H7 (cell line): ENCODE results near the gene FGF14. TPM values are rescaled to one million over a fixed set of nuclear protein-coding genes. Genes with fewer than 3 reads are reported as not detected.

ENCODE experiments used
- DNase-seq: peaks from one replicate; pipeline ENCODE4 v3.0.0; 2012
- H3K27me3 ChIP-seq: 2 replicates; pipeline ENCODE4 v1.6.0; 2011; ENCODE audit warnings: mild to moderate bottlenecking, low read length; ENCODE audit not compliant: control insufficient read depth, insufficient read depth
- H3K36me3 ChIP-seq: replicated peaks from 2 replicates; pipeline ENCODE4 v1.5.1; 2011; ENCODE audit warnings: low read length; ENCODE audit not compliant: control insufficient read depth, insufficient read depth
- H3K4me3 ChIP-seq: 2 replicates; pipeline ENCODE4 v1.5.1; 2011; ENCODE audit warnings: low read depth, mild to moderate bottlenecking, control low read depth, low read length, moderate library complexity; ENCODE audit not compliant: insufficient read depth
- total RNA-seq: library from RNA; depleted of rRNA; stranded (reverse); fragments of >200 nt; shearing (Covaris generic); gene quantifications from 2 replicates; pipeline ENCODE4 v1.2.3, GENCODE V29; 2014

Gene FGF14
- total RNA-seq, 1 experiment from 2014 or later, result 0.73 TPM

DNA sequence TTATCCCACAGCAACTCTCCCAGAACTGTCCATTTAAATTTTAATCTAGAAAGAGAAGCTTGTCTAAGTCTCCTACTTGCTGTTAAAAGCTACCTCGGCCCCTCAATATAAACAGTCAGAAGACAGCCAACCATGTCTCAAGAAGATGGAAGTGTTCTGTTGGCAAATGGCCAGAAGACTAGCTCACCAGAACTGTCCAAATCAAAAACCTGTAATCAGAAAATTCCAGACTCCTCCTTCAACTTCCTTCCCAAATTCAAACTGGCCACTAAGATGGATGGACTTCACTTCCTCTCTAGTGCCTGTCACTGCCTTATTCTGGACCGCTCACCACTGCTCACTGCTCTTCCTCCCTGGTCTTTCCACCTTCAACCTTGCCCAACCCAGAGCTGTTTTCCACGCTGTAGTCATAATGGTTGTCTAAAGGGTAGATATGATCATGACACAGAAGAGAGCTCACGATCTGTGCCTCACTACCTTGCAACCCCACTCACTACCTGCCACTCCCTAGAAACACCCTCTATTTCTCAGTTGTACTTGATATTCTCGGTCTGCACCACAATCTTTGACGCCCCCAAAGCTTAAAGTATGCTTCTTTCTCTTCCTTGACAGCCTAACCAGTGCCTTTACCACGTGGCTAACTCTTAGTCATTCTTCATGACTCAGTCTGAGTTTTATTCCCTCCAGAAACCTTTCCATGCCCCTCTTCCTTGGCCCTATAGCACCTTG, 9.2 kb downstream of the FGF14 start:
- no peaks in the 10 kb centered on the region for H3K27me3 ChIP-seq
- no peak overlapping the region for H3K4me3 ChIP-seq
- DNase-seq, result no peak
- H3K36me3 ChIP-seq, result no peaks in the 10 kb centered on the region

DNA sequence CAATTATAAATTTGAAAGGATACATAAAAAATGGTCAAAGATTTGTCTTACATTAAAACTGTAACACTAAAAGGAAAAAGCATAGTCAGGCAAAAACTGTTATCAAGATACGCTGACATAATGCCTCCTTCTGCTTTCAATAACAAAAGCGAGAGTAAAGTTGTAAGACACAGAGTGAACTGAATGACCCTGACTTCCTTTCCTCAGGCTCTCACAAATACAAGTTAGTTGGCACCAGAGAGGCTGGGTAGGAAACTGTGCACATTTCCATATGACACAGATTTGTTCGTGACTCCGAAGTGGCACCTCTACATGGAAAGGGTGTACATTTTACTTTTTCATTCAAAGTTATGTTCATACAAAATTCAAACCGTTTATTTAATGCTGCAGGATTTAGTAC, 15.4 kb downstream of the FGF14 start:
- Histone ChIP-seq H3K4me3 (no peak overlapping the region), H3K36me3 (no peaks in the 10 kb centered on the region), H3K27me3 (no peaks in the 10 kb centered on the region)
- no peak for DNase-seq

DNA sequence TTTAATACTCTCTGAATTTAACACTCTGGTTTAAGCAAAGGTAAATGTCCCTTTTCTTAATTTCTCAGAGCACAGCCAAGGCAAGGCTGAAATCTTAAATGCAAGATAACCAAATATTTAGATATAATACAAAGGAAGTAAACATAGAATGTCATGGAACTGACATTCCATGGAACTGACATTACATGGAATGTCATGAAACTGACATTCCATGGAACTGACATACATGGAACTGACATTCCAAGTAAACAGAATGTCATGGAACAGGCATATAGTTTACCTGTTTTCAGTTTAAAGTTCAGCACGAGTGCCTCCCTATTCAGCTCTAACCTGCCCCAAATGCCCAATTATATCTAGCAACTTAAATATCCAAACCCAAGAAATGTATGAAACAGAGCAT, 21.8 kb downstream of the FGF14 start:
- Histone ChIP-seq H3K27me3 (no peaks in the 10 kb centered on the region), H3K36me3 (no peaks in the 10 kb centered on the region), H3K4me3 (no peak overlapping the region)
- DNase-seq, result no peak

DNA sequence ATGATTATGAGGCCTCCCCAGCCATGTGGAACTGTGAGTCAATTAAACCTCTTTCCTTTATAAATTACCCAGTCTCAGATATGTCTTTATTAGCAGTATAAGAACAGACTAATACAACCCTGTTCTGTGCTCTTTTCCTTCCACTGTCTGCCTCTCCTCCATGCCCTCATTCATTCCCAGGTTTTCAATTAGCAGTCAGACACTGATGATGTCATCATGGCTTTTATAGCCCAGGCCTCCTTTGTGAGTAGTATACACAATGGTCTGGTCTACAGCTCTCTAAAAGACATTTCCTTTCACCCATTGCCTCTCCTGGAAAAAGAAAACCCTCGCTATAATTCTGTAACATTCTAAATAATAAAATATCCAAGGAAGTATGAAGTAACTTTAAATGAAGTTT, 25.5 kb downstream of the FGF14 start:
- Histone ChIP-seq H3K27me3 (no peaks in the 10 kb centered on the region), H3K36me3 (no peaks in the 10 kb centered on the region), H3K4me3 (no peak overlapping the region)
- no peak for DNase-seq

DNA sequence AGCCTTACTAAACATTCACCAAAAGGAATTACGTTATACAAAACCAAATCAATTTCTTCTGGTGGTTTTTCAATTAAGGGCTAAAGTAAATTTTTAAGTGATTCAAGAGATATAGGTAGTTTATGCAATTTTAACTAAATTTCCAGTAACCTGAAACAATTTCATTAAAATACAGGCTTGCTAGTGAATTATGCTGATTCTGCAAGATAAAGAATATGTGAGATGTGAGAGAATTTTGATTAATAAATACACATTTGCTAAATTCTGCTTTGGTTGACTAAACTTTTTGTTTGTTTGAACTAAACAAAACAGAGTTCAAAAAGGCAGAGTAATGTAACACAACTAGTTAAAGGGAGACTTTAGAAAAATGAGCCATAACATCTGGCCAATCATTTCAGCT, 27.1 kb downstream of the FGF14 start:
- H3K4me3 ChIP-seq, result no peak overlapping the region
- no peak for DNase-seq
- H3K27me3 ChIP-seq, result no peaks in the 10 kb centered on the region
- H3K36me3 ChIP-seq, result no peaks in the 10 kb centered on the region

DNA sequence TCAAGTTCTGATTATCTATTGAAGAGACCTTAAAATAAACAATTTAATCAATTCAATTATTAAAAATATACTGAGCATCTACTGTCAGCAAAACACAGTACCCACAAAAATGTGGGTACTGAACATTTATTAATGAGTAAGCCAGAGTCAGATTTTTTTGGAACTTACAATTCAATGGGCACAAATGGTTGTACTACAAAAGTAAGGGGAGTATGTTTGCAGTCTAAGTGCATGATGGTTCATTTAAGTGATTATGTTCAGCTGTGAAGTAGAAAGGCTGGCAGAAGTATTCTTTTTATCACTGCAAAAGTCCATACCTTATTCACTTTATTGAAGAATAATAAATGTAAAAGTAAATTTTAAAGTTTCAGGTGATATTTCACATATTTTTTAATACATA, 27.6 kb downstream of the FGF14 start:
- Histone ChIP-seq H3K4me3 (no peak overlapping the region), H3K27me3 (no peaks in the 10 kb centered on the region), H3K36me3 (no peaks in the 10 kb centered on the region)
- DNase-seq, result no peak

DNA sequence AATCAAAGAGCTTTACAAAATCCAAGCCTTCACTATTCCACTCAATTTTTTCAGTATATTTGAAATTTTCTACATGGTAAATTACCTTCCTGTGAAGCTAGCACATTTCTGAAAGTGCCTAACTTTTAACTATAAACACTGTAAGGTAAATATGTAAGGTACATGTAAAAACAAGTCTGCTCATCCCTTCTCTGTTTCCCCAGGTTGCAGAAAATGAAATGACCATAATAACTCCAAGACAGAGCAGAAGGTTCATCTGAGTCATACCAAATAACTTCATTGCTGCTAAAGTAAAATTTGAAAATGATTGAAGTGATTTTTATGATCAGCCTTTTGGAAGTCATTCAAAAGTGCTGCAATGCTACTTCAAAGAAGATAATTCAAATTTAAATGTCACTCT, 28.6 kb downstream of the FGF14 start:
- no peaks in the 10 kb centered on the region for H3K36me3 ChIP-seq
- H3K4me3 ChIP-seq, result no peak overlapping the region
- DNase-seq, result no peak
- no peaks in the 10 kb centered on the region for H3K27me3 ChIP-seq

DNA sequence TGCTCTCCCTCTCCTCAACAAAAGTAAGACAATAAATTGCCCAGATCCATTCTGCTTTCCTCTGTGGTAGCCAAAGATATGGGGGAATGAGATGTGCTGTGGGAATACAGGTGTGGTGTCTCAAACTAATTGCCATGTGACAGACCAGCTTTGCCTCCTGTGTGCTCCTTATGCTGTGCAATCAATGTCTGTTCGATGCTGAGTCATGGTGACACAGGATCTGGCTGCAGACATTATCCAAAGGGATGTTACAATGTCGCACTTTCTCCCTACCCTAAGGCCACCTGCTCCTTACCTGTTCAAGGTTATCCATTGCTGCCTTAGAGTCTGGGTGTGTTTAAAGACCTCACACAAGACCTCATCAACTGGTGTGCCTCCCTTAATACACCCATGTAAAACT, 32.5 kb downstream of the FGF14 start:
- no peaks in the 10 kb centered on the region for H3K27me3 ChIP-seq
- no peak for DNase-seq
- no peak overlapping the region for H3K4me3 ChIP-seq
- no peaks in the 10 kb centered on the region for H3K36me3 ChIP-seq

DNA sequence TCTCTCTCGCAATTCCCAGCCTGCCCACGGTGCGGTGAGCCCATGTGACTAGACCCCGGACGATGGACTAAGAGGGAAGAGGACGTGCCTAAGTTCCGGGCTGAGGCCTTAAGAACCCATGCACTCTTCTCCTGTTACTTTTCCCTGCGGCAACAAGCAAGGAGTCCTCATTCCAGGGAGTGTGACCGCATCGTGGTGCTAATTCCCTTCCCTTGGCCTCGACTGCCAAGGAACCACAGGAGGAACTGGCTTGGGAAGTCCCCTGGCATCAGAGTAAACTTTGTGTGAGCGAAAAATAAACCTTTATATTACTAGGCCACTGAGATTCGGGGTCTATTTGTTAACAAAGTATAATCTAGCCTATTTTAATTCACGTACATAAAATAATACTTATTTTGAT, 34.0 kb downstream of the FGF14 start:
- H3K27me3 ChIP-seq, result no peaks in the 10 kb centered on the region
- no peak overlapping the region for H3K4me3 ChIP-seq
- DNase-seq, result no peak
- H3K36me3 ChIP-seq, result no peaks in the 10 kb centered on the region

DNA sequence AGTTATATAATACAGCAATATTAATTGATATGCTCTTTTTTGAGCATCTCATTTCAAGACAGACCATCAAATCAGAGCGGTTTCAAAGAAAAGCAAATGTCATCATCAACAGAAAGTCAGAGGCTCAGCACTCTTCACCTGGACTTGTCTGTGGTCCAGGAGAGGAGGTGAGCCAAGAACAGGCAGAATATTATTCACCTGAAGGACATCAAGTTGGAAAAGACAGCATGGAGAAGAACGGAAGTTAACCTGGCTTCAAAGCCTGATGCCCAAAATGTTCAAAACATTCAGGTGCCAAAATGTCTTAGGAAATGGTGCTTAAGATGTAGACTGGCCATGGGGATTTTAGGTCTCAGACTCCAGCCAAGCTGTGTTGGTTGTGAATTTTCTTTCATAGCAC, 40.7 kb downstream of the FGF14 start:
- no peak overlapping the region for H3K4me3 ChIP-seq
- H3K36me3 ChIP-seq, result no peaks in the 10 kb centered on the region
- H3K27me3 ChIP-seq, result no peaks in the 10 kb centered on the region
- no peak for DNase-seq

DNA sequence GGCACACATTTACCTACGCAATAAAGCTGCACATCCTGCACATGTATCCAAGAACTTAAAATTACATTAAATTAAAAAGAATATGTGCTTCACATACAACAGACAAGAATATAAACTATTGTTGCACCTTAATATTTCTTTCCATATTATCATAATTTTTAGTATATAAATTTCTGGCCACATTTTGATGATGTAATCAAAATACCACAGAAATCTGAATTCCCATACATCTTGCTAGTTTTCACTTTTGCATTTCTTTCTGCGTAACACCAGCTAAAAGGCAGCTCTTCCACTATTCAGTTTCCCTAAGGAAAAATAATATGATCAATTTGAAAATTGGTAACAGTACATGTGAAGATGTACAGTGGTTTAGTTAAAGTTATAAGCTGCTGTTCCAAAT, 42.6 kb downstream of the FGF14 start:
- Histone ChIP-seq H3K36me3 (no peaks in the 10 kb centered on the region), H3K4me3 (no peak overlapping the region), H3K27me3 (no peaks in the 10 kb centered on the region)
- no peak for DNase-seq

DNA sequence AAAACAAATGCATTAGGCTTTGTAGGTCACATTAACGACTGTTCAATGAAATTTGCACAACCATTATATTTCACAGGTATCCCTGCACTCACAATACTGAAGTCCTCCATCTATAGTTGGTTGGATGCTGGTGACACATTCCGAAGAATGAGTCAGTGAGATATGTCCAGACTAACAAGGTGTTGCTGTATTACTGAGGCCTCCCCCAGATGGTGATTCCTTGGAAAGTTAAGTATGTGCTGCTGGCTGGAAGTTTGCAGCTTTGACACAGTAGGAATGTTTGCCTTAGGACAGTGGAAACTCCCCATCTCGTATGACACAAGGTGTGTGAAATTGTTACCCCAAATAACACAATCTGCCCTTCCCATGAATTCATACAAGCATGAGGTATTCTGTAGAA, 46.6 kb downstream of the FGF14 start:
- no peak for DNase-seq
- Histone ChIP-seq H3K36me3 (no peaks in the 10 kb centered on the region), H3K4me3 (no peak overlapping the region), H3K27me3 (no peaks in the 10 kb centered on the region)

DNA sequence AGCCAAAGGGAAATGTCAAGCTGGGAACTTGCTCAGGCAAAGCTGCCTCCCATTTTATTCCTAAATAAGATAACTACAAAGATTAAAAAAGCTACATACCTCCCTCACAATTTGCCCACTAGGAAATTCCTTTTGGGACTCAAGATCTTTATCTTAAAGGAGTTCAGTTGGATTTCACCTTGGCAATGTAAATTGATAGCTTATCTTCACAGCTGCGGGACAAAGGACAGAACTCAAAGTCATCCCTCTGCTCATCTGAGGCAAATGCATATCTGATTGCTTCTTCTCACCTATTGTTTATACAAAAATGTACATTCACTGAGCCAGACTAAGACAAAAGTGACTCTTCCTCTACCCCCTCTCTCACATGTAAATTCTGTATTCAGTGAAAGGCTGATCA, 47.8 kb downstream of the FGF14 start:
- no peak for DNase-seq
- no peak overlapping the region for H3K4me3 ChIP-seq
- H3K36me3 ChIP-seq, result no peaks in the 10 kb centered on the region
- no peaks in the 10 kb centered on the region for H3K27me3 ChIP-seq

DNA sequence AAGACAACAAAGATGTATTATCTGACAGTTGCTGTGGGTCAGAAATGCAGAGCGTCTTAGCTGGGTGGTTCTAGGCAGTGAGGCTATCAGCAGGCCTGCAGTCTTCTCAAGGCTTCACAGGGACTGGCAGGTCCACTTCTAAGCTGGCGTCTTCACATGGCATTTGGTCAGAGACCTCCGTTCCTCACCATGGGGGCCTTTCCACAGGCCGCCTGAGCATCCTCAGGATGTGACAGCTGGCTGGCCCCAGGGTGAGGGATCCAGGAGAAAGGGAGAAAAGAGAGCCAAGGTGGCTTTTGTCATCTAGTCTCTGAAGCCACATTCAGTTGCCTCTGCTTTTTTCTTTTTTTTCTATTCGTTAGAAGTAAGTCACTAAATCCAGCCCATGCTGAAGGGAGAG, 50.3 kb downstream of the FGF14 start:
- Histone ChIP-seq H3K4me3 (no peak overlapping the region), H3K27me3 (no peaks in the 10 kb centered on the region), H3K36me3 (no peaks in the 10 kb centered on the region)
- no peak for DNase-seq

DNA sequence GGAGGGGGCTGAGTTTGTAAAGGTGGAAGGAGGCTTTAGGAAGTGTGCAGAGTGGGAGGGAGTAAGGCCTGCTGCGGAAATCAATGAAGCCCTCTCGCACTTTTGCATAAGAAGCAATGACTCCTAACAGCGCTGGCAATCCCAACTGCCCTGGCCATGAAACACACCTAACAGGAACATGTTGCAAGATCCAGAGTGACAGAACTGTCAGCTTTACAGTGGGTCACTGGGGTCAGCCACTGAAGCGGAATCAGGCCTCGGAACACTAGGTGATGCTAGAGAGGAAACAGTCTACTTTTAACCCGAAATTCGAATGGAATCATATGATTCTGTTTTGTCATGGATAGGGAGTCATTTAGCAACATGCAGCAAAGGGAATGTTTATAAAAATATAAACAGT, 54.4 kb downstream of the FGF14 start:
- DNase-seq, result no peak
- no peaks in the 10 kb centered on the region for H3K36me3 ChIP-seq
- no peaks in the 10 kb centered on the region for H3K27me3 ChIP-seq
- H3K4me3 ChIP-seq, result no peak overlapping the region

DNA sequence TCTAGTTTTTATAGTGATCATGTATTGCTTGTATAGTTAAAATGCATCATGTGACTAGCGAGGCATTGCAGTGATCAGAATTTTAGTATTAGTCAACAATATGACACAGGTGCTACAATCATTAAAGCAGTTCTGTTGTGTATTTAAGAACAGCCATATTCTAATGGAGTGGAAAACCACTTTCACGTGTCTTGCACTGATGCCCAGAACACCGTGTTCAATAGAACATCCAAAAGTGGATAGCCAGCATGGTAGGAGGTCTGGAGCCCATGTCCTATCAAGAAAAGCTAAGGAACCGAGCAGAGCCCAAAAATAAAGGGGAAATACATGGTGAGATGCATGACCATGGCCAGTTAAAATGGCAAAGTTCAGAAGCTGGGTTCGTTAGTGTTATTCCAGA, 55.1 kb downstream of the FGF14 start:
- H3K36me3 ChIP-seq, result no peaks in the 10 kb centered on the region
- DNase-seq, result no peak
- no peaks in the 10 kb centered on the region for H3K27me3 ChIP-seq
- no peak overlapping the region for H3K4me3 ChIP-seq
